Fibroblast of the aortic adventitia (primary cell): ENCODE results near the gene OR51A2. TPM values are rescaled to one million over a fixed set of nuclear protein-coding genes. Genes with fewer than 3 reads are reported as not detected.

Experiments used
- DNase-seq: peaks from one replicate; pipeline ENCODE4 v3.0.0-alpha.2; 2010; ENCODE audit warnings: low read depth
- H3K4me3 ChIP-seq: 2 replicates; pipeline ENCODE4 v1.5.1; 2011; ENCODE audit warnings: low read depth, mild to moderate bottlenecking, control low read depth, low read length, moderate library complexity
- CTCF ChIP-seq: IDR thresholded peaks from 2 replicates; pipeline ENCODE4 v1.5.1; 2011; ENCODE audit warnings: mild to moderate bottlenecking, low read length, control low read depth, inconsistent platforms; ENCODE audit not compliant: insufficient read depth
- total RNA-seq: library from RNA; depleted of rRNA; stranded (reverse); fragments of >200 nt; gene quantifications from 2 replicates; pipeline ENCODE4 v1.2.3, GENCODE V29; 2012; ENCODE audit warnings: low replicate concordance

OR51A2 gene
- total RNA-seq, 1 donor = not detected

GRCh38 chr11:4975436-4975835, 19.9 kb upstream of the OR51A2 start:
- no peak for DNase-seq
- TF ChIP-seq CTCF = no peak
- H3K4me3 ChIP-seq = no peak overlapping the region

- DNase-seq = no peak
- TF ChIP-seq CTCF = no peak
- H3K4me3 ChIP-seq = no peak overlapping the region
Observed at GRCh38 chr11:4962816-4963215, 7.3 kb upstream of the OR51A2 start.

- TF ChIP-seq CTCF = no peak
Observed at GRCh38 chr11:4960877-4961276, 5.4 kb upstream of the OR51A2 start.

GRCh38 chr11:4957396-4957795, 1.9 kb upstream of the OR51A2 start:
- no peak for TF ChIP-seq CTCF
- H3K4me3 ChIP-seq = no peak overlapping the region
- no peak for DNase-seq

More at GRCh38 chr11:4960877-4961276, 5.4 kb upstream of the OR51A2 start:
- no peak for DNase-seq
- no peak overlapping the region for H3K4me3 ChIP-seq

- TF ChIP-seq CTCF = no peak
- DNase-seq = no peak
- no peak within 1 kb of the TSS for H3K4me3 ChIP-seq
Observed at GRCh38 chr11:4947505-4947904, 8.0 kb downstream of the OR51A2 start, which contains the start of gene OR51A4. Gene OR51A4 (minus strand): TSS chr11:4947605. CDS start chr11:4947100, 505 bp downstream.

- TF ChIP-seq CTCF = no peak
- H3K4me3 ChIP-seq = no peak overlapping the region
Observed at GRCh38 chr11:4936745-4937144, 18.8 kb downstream of the OR51A2 start.

GRCh38 chr11:4932751-4933150, 22.8 kb downstream of the OR51A2 start:
- no peak overlapping the region for H3K4me3 ChIP-seq
- TF ChIP-seq CTCF = no peak
- DNase-seq = no peak

More at GRCh38 chr11:4936745-4937144, 18.8 kb downstream of the OR51A2 start:
- no peak for DNase-seq
